Mesenchymal stem cell (in vitro differentiated cells and primary cell): ENCODE results near the gene ERC2.

Experiments
- DNase-seq: peaks from one replicate; pipeline ENCODE4 v3.0.0-alpha.2; 2013
- H2AFZ ChIP-seq: one replicate; pipeline ENCODE4 v1.6.1; 2013; ENCODE audit warnings: low read depth, mild to moderate bottlenecking, control low read depth, inconsistent platforms, low read length, moderate library complexity
- H2AK5ac ChIP-seq: 2 replicates; pipeline ENCODE4 v1.6.1; 2013; ENCODE audit warnings: low read length, moderate library complexity, mild to moderate bottlenecking, inconsistent platforms; ENCODE audit not compliant: severe bottlenecking
- H2BK120ac ChIP-seq: one replicate; pipeline ENCODE4 v1.6.1; 2013; ENCODE audit warnings: low read depth, mild to moderate bottlenecking, inconsistent platforms, low read length, moderate library complexity
- H2BK12ac ChIP-seq, 2 experiments: one replicate each; pipeline ENCODE4 v1.6.1; 2013; ENCODE audit warnings: inconsistent platforms in 2 of 2, low read length in 2 of 2, mild to moderate bottlenecking in 2 of 2, moderate library complexity in 2 of 2, control low read depth in 1 of 2
- H2BK15ac ChIP-seq: one replicate; pipeline ENCODE4 v1.6.1; 2013; ENCODE audit warnings: mild to moderate bottlenecking, low read depth, inconsistent platforms; ENCODE audit not compliant: poor library complexity, severe bottlenecking
- H2BK5ac ChIP-seq: 2 replicates; pipeline ENCODE4 v1.6.1; 2013; ENCODE audit warnings: low read depth, mild to moderate bottlenecking, low read length, control low read depth, inconsistent platforms; ENCODE audit not compliant: poor library complexity, severe bottlenecking
- H3K14ac ChIP-seq, 2 experiments: one replicate each; pipeline ENCODE4 v1.6.1; 2013; ENCODE audit warnings: inconsistent platforms in 2 of 2, low read length in 2 of 2, control low read depth in 1 of 2, mild to moderate bottlenecking in 1 of 2, moderate library complexity in 1 of 2
- H3K18ac ChIP-seq, 2 experiments: one replicate each; pipeline ENCODE4 v1.6.1; 2013; ENCODE audit warnings: inconsistent platforms in 2 of 2, low read length in 2 of 2, control low read depth in 1 of 2, low read depth in 1 of 2, mild to moderate bottlenecking in 1 of 2
- H3K23ac ChIP-seq, 2 experiments: one replicate each; pipeline ENCODE4 v1.6.1; 2013; ENCODE audit warnings: inconsistent platforms in 2 of 2, low read length in 2 of 2, mild to moderate bottlenecking in 2 of 2, moderate library complexity in 2 of 2, control low read depth in 1 of 2
- H3K27ac ChIP-seq: 2 replicates; pipeline ENCODE4 v1.5.1; 2013; ENCODE audit warnings: mild to moderate bottlenecking, moderate library complexity, low read length, control low read depth, inconsistent platforms; ENCODE audit not compliant: poor library complexity, severe bottlenecking
- H3K27me3 ChIP-seq, 2 experiments: 2 replicates each; pipeline versions ENCODE4 v1.6.1 to v1.7.0; 2013; ENCODE audit warnings: low read length in 2 of 2, mild to moderate bottlenecking in 2 of 2, moderate library complexity in 2 of 2, control low read depth in 1 of 2, inconsistent platforms in 1 of 2; ENCODE audit not compliant: control insufficient read depth in 1 of 2, insufficient read depth in 1 of 2
- H3K36me3 ChIP-seq, 2 experiments: 2 replicates each; pipeline versions ENCODE4 v1.6.1 to v1.7.0; 2013; ENCODE audit warnings: low read length in 2 of 2, control low read depth in 1 of 2, inconsistent platforms in 1 of 2, low read depth in 1 of 2, mild to moderate bottlenecking in 1 of 2; ENCODE audit not compliant: insufficient read depth in 2 of 2, control insufficient read depth in 1 of 2
- H3K4ac ChIP-seq, 2 experiments: one replicate each; pipeline ENCODE4 v1.6.1; 2013; ENCODE audit warnings: inconsistent platforms in 2 of 2, low read length in 2 of 2, mild to moderate bottlenecking in 2 of 2, moderate library complexity in 2 of 2, control low read depth in 1 of 2, low read depth in 1 of 2
- H3K4me1 ChIP-seq: 2 replicates; pipeline ENCODE4 v1.6.1; 2013; ENCODE audit warnings: low read depth, low read length, control low read depth; ENCODE audit not compliant: control insufficient read depth, insufficient read depth
- H3K4me2 ChIP-seq: 2 replicates; pipeline ENCODE4 v1.6.1; 2013; ENCODE audit warnings: low read length, mild to moderate bottlenecking, inconsistent platforms; ENCODE audit not compliant: poor library complexity, severe bottlenecking
- H3K4me3 ChIP-seq, 2 experiments: 2 replicates each; pipeline versions ENCODE4 v1.5.1 to v1.7.0; 2013; ENCODE audit warnings: low read length in 2 of 2, mild to moderate bottlenecking in 2 of 2, control low read depth in 1 of 2, low read depth in 1 of 2; ENCODE audit not compliant: insufficient read depth in 1 of 2
- H3K79me1 ChIP-seq: replicated peaks from 2 replicates; pipeline ENCODE4 v1.6.1; 2013; ENCODE audit warnings: mild to moderate bottlenecking, control low read depth, low read length, inconsistent platforms; ENCODE audit not compliant: poor library complexity, severe bottlenecking
- H3K9ac ChIP-seq: 2 replicates; pipeline ENCODE4 v1.7.0; 2013; ENCODE audit warnings: mild to moderate bottlenecking, low read length, moderate library complexity
- H3K9me3 ChIP-seq: 2 replicates; pipeline ENCODE4 v1.7.0; 2013; ENCODE audit warnings: mild to moderate bottlenecking, low read length; ENCODE audit not compliant: control insufficient read depth
- H4K8ac ChIP-seq: one replicate; pipeline ENCODE4 v1.6.1; 2013; ENCODE audit warnings: inconsistent platforms, mild to moderate bottlenecking, low read length, moderate library complexity
- H4K91ac ChIP-seq: one replicate; pipeline ENCODE4 v1.6.1; 2013; ENCODE audit warnings: mild to moderate bottlenecking, low read length, inconsistent platforms
- WGBS: methylation state at CpG from one replicate; pipeline ENCODE4 v1.1.7; 2013; ENCODE audit warnings: mixed read lengths; 5-methylcytosine and 5-hydroxymethylcytosine counted together

ERC2 gene

DNA sequence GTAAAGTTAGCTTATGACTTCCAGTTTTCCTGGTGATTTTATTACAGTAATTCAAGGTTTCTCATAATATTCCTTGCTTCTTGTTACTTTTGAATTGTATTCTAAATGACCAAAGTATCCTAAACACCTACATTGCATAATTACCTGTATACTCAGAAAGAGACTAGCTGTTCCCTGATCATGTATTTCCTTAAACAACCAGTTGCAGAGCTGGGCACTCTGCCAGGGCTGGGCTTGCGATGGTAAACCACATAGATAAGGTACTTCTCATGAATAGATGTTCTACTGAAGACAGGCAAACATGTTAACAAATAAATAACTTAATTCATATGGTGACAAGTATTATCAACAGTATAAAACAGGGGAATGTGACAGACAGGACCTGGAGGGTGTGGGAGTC is 838.8 kb downstream of the ERC2 start:
- Histone ChIP-seq H3K9me3 (no peaks in the 10 kb centered on the region), H4K91ac (no peak overlapping the region), H3K27ac (no peak overlapping the region), H3K14ac (no peak overlapping the region), H2BK15ac (no peak overlapping the region), H3K4me1 (peaks cover 1% of the 10 kb centered on the region), H3K4ac (no peak overlapping the region), H3K23ac (no peak overlapping the region), H2AK5ac (no peak overlapping the region), H3K9ac (no peak overlapping the region), H3K18ac (no peak overlapping the region), H3K4me3 (no peak overlapping the region), H2BK12ac (peak overlapping the region in 1 of 2 experiments; percentile 66), H3K79me1 (no peaks in the 10 kb centered on the region), H3K4me2 (no peak overlapping the region), H3K27me3 (peaks cover 0 to 20% of the 10 kb centered on the region in 2 experiments), H2AFZ (no peak overlapping the region), H3K36me3 (no peaks in the 10 kb centered on the region), H2BK5ac (no peak overlapping the region), H4K8ac (no peak overlapping the region), H2BK120ac (no peak overlapping the region)
- DNase-seq = peak; percentile 32
- WGBS = no CpG with 5 or more reads among the region's 1 CpG

GRCh38 chr3:55626279-55626665 is 842.0 kb downstream of the ERC2 start:
- Histone ChIP-seq H3K4me2 (no peak overlapping the region), H3K4me1 (peaks cover 4% of the 10 kb centered on the region), H3K14ac (no peak overlapping the region), H3K36me3 (no peaks in the 10 kb centered on the region), H3K9me3 (no peaks in the 10 kb centered on the region), H3K23ac (no peak overlapping the region), H3K4me3 (no peak overlapping the region), H3K9ac (no peak overlapping the region), H3K79me1 (no peaks in the 10 kb centered on the region), H4K8ac (no peak overlapping the region), H3K27ac (peak overlapping the region; percentile 58), H2AFZ (no peak overlapping the region), H2BK120ac (no peak overlapping the region), H2BK15ac (no peak overlapping the region), H2BK12ac (peak overlapping the region in 1 of 2 experiments; percentile 42), H2BK5ac (no peak overlapping the region), H4K91ac (no peak overlapping the region), H2AK5ac (no peak overlapping the region), H3K18ac (peak overlapping the region in 1 of 2 experiments; percentile 18), H3K4ac (no peak overlapping the region), H3K27me3 (peaks cover 0 to 13% of the 10 kb centered on the region in 2 experiments)
- DNase-seq = no peak
- WGBS = 89% methylated on average over 2 of the region's 2 CpGs

- Histone ChIP-seq H2BK15ac (no peak overlapping the region), H3K4me3 (no peak overlapping the region), H3K9me3 (no peaks in the 10 kb centered on the region), H3K14ac (no peak overlapping the region), H3K18ac (peak overlapping the region in 1 of 2 experiments; percentile 66), H3K36me3 (no peaks in the 10 kb centered on the region), H4K8ac (no peak overlapping the region), H3K27ac (no peak overlapping the region), H3K79me1 (no peaks in the 10 kb centered on the region), H4K91ac (peak overlapping the region; percentile 59), H2BK120ac (no peak overlapping the region), H2BK5ac (no peak overlapping the region), H2BK12ac (peak overlapping the region; percentile 79 to 98), H3K4me1 (peaks cover 4% of the 10 kb centered on the region), H3K9ac (no peak overlapping the region), H2AK5ac (peak overlapping the region; percentile 89), H3K27me3 (peaks cover 0 to 15% of the 10 kb centered on the region in 2 experiments), H3K23ac (no peak overlapping the region), H2AFZ (no peak overlapping the region), H3K4ac (no peak overlapping the region), H3K4me2 (no peak overlapping the region)
- WGBS = 80% methylated on average over 7 of the region's 7 CpGs
- peak; percentile 45 for DNase-seq
Observed at GRCh38 chr3:55624238-55624637, 844.0 kb downstream of the ERC2 start.

DNA sequence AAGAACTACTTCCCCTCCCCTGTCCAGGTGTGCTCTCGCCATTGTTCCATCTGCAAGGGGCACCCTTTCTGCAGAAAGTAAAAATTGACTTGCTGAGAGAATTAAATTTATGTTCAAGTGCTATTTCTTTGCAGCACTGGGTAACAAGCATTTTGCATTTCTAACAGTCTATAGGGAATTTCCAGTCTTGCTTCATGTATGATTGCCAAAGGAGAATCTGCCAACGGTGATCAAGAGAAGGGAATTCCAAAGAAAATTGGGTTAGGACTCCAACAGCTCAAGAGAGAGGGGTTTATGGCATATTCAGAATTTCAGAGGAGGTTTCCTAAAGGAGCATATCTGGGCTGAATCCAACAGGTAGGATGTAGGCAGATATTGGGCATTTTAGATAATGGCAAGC is 844.5 kb downstream of the ERC2 start:
- no peak overlapping the region for H3K27ac ChIP-seq
- H4K8ac ChIP-seq = no peak overlapping the region
- H3K27me3 ChIP-seq = peaks cover 0 to 17% of the 10 kb centered on the region in 2 experiments
- H3K36me3 ChIP-seq = no peaks in the 10 kb centered on the region
- no peak overlapping the region for H2BK12ac ChIP-seq
- no peak overlapping the region for H3K4me3 ChIP-seq
- H3K4ac ChIP-seq = no peak overlapping the region
- H3K4me2 ChIP-seq = no peak overlapping the region
- peaks cover 4% of the 10 kb centered on the region for H3K4me1 ChIP-seq
- H2BK15ac ChIP-seq = no peak overlapping the region
- H2BK120ac ChIP-seq = no peak overlapping the region
- 80% methylated on average over 1 of the region's 2 CpGs for WGBS
- H2AFZ ChIP-seq = no peak overlapping the region
- no peak overlapping the region for H2AK5ac ChIP-seq
- H2BK5ac ChIP-seq = no peak overlapping the region
- H3K18ac ChIP-seq = no peak overlapping the region
- H3K9me3 ChIP-seq = no peaks in the 10 kb centered on the region
- no peak overlapping the region for H4K91ac ChIP-seq
- H3K14ac ChIP-seq = no peak overlapping the region
- no peak overlapping the region for H3K23ac ChIP-seq
- H3K9ac ChIP-seq = no peak overlapping the region
- peak; percentile 40 for DNase-seq
- H3K79me1 ChIP-seq = no peaks in the 10 kb centered on the region
